HG02798 (cell line): ENCODE data around the gene CEP135.
"Not testable (repeated sequence)": the region's sequence is repeated elsewhere in the genome, so short reads cannot be mapped to it uniquely, and the experiment has no call there.

Experiments
- ATAC-seq: cut with Tn5 transposase; IDR thresholded peaks from one replicate; pipeline ENCODE4 v1.9.1; 2021; ENCODE audit warnings: mild to moderate bottlenecking; ENCODE audit not compliant: unreplicated experiment, poor library complexity

The CEP135 gene, protein sequence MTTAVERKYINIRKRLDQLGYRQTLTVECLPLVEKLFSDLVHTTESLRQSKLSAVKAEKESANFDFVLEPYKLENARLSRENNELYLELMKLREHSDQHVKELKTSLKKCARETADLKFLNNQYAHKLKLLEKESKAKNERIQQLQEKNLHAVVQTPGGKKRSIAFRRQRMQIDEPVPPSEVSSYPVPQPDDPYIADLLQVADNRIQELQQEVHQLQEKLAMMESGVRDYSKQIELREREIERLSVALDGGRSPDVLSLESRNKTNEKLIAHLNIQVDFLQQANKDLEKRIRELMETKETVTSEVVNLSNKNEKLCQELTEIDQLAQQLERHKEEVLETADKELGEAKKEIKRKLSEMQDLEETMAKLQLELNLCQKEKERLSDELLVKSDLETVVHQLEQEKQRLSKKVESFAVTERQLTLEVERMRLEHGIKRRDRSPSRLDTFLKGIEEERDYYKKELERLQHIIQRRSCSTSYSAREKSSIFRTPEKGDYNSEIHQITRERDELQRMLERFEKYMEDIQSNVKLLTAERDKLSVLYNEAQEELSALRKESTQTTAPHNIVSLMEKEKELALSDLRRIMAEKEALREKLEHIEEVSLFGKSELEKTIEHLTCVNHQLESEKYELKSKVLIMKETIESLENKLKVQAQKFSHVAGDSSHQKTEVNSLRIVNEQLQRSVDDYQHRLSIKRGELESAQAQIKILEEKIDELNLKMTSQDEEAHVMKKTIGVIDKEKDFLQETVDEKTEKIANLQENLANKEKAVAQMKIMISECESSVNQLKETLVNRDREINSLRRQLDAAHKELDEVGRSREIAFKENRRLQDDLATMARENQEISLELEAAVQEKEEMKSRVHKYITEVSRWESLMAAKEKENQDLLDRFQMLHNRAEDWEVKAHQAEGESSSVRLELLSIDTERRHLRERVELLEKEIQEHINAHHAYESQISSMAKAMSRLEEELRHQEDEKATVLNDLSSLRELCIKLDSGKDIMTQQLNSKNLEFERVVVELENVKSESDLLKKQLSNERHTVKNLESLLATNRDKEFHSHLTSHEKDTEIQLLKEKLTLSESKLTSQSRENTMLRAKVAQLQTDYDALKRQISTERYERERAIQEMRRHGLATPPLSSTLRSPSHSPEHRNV

DNA sequence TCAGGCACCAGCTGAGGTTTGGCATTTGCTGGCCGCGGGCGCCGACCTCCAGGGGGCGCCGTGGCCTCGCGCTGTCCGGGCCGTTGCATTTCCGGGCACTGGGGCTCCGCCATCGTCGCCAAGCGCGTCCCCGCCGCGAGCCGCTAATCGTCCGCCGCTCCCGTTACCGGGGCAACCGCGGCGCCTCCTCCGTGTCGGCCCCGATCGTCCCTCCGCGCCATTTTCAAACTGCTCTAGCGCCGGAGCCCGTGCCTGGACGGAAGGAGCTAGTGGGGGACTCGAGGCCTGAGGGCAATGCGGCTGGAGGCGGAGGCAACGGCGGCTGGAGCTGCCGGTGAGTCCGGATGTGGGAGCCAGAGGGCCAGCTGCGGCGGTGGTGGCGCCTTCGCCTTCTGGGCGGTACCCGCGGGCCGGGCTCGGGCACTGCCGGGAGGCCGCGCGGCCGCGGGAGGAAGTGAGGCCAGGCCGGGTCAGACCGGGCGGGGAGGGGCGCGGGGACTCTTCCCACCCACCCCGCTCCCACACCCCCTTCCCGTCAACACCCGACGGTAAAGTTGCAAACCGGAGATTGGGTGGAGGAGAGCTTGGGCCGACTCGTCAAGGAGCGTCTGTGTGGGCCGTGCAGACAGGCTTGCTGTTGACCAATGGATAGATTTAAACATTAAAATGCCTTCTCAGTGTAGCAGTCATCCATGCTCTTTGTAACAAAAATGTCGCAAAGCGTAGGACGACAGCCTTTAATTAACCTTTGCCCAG lies at the start of gene CEP135:
Gene CEP135, plus strand, starts transcription at position 220 of the 756 bp plus-strand sequence. CDS start 3,186 bp downstream, outside the sequence.
- peak; percentile 77 for ATAC-seq

DNA sequence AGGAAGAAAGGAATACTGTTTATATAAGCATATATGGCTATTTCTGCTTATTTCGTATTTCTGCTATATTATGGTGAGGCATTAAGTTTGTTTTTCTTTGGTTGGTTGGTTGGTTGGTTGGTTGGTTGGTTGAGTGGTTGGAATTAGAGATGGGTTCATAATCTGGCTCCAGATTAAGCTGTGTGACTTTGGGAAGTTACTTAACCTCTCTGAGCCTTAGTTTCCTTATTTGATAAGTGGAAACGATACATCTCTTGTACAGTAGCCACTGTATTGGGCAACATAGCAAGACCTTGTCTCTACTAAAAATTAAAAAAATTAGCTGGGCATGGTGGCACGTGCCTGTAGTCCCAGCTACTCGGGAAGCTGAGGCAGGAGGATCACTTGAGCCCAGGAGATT lies 46.1 kb upstream of the CEP135 start:
- ATAC-seq = no peak

DNA sequence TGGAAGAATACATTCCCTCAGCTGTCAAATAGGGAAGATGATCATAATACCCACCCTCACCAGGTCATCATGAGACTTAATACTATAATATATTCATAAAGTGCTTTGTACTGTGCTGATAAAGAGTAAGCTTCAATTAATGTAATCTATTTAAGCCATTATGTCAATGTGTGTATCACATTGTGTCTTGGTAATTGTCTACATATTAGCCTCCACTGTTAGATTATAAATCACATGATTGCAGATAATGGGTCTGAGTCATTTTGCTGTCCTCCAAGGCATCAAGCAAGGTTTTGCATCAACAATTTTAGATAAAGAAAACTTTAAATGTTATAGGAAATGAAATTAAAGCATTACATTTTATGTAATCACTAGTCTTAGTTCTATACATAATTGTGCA lies 45.2 kb upstream of the CEP135 start:
- no peak for ATAC-seq

DNA sequence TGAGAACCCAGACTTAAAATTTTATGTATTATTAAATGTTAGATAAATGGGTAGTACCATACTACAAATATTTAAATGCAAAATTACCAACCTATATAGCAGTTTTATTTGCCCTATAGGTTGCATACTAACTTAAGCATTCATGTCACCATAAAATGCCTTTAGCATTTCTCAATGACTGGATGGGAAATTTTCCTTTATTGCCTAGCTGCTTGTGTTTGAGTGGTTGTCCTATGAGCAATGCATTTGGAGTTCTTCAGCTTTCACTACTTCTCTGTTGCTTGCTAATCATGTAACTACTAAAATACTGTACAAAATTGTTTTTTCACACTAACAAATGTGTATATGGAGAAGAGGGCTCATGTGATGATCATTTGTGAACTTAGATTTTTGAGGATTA lies 44.2 kb upstream of the CEP135 start:
- no peak for ATAC-seq

DNA sequence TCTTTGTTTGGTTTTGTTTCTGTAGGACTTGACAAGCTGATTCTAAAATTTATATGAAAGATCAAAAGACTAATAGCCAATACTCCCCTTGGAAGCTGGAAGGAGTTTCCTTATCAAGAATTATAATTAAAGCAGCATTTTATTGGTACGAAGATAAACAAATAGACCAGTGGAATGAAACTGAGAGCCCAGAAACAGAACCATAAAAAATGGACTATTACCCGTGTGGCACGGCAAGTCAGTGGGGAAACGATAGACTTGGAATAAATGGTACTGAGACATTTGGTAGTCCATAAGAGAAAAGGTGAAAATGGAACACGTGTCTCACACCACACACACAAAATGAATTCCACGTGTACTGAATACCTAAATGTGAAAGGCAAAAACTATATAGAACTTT lies 42.4 kb upstream of the CEP135 start:
- no peak for ATAC-seq

DNA sequence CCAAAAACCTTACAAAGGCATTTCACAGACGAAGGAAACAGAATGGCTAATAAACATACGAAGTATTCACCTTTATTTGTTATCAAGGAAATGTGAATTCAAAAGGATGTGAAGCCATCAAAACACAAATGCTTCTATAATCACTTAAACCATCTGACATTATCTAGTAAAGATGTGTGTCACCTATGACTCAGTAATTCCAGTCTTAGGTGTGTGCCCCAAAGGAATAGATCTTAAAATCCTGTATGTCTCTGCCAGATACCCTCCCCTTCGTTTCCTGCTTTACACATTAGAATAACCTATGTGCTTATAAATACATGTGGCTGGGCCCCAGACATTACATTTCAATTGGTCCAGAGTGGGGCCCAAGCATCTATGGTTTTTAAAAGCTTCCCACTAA lies 41.8 kb upstream of the CEP135 start:
- ATAC-seq = no peak

DNA sequence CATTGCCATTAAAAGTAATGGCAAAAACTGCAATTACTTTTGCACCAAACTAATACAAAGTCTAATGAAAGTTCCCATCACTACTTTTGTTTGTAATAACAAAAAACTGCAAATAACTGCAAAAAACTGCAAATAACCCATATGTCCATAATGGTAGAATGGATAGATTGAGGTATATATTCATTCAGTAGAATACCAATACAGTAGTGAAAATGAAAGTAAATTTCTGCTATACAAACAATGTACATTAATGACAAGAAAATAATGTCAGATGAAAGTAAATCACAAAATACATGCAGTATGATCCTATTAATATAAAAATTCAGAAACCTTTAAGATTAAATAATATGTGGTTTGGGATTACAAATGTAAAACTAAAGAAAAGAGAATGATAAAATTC lies 41.3 kb upstream of the CEP135 start:
- ATAC-seq = peak; percentile 38

DNA sequence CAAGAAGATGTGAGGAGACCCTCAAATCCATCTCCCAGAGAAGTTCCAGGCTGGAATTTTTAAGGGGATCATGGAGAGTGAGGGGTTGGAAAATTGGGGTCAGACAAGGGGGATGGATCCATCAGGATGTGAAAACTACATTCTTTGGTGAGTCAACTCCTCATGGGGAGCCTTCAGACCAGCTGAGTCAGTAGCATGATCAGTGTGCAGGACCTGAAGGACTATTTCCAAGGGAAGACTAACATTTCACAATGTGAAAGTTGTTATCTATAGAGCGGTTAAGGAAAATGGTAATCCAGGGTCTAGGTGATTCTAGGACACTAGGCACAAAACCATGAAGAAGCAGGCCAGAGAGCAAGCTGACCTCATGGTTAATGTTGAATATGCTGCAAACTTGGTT lies 38.6 kb upstream of the CEP135 start:
- no peak for ATAC-seq

DNA sequence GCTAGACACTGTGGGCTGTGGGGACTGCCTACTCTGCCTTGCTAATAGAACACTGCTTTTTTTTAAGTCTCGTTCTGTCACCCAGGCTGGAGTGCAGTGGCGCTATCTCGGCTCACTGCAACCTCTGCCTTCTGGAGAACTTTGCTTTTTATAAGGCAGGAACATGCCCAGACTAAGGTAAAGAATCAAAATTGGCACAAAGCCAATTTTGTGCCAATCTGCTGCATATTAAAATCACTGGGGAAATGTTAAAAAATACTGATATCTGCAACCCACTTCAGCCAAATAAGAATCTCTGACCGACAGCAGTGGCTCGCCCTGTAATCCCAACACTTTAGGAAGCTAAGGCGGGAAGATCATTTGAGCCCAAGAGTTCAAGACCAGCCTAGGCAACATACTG lies 36.5 kb upstream of the CEP135 start:
- ATAC-seq = no peak

DNA sequence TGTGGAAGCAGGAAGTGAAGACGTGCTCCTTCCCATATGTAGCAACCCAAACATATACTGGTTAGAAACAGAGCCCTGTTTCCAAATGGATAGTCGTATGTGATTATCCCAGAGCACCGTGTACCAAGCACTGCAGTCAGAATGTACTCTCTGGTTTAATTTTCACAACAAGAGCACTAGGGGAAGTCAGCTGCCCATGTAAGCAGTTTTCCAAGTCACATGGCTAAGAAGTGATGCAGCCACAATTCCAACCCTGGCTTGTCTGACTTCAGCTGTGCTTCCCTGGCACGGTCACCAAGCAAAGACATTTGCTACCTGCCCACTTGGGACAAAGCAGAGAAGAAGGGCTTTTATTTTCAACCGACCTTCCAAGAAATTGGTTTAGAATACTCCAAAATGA lies 28.2 kb upstream of the CEP135 start:
- ATAC-seq = no peak

DNA sequence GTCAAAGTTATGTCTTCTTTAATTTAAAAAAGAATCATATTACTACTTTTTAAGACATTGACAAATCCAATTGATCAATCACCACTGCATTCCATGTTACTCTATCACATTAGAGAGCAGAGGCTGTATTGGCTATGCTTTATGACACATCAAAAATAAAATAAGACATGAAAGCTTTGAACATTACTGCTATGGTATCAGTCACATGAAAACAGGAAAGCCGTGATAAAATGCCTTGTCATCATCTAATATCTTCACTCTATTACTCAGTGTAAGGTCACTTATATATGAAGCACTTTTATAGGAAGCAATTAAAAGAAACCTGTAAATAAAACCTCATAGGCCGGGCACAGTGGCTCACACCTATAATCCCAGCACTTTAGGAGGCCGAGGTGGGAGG lies 27.7 kb upstream of the CEP135 start:
- ATAC-seq = no peak

DNA sequence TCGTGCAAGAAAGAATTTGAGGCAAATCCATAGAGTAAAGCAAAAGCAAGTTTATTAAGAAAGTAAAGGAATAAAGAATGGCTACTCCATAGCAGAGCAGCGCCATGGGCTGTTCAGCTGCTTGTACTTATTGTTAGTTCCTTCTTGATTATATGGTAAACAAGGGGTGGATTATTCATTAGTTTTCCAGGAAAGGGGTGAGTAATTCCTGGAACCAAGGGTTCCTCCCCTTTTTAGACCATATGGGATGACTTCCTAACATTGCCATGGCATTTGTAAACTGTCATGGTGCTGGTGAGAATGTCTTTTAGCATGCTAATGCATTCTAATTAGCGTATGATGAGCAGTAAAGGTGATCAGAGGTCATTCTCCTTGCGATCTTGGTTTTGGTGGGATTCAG lies 23.5 kb upstream of the CEP135 start:
- no peak for ATAC-seq

DNA sequence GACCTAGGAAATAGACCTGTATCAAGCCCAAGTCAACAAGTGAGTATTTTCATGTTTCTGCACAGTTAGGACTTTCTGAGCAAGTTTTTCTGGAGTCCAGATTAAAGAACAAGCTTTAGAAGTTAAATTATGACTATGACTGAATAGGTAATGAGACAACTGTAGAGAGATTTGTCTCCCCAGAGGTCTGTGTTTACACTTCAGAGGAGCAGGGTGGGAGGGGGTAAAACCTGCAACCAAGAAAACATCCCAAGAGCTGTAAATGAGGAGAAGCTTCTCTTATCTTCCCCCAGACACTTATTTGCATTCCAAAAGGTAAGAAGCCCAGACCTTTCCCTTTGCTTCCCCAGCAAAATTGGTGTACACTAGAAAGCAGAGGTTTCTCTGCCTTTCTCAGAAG lies 22.1 kb upstream of the CEP135 start:
- peak; percentile 38 for ATAC-seq

DNA sequence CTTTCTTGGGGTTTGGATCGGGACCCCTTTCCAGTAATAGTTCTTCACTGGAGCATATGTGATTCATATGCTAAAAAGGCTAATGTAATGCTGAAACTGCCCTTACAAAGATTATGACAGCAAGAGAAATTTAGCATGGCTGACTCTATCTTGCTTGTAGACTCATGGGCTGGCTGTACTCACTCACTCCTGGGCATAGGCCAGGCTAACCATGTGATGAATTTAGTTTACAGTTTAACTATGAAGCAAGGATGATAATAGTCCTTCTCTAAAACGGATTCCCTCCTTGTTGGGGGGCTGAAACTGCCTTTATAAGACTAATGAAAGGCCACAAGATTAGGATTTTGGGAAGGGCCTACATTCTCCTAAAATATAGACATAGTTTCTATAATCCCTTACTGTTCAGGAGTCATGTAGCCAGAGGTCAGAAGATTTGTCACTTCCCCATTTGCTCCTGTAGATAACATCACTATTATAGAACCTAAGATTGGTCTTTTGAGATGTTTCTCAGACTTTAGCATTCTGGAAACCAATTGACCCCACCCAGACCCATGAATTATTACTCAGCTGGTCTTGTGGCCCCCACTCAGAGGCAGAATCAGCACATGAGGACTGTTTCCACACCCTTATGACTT lies 20.8 kb upstream of the CEP135 start:
- no peak for ATAC-seq

DNA sequence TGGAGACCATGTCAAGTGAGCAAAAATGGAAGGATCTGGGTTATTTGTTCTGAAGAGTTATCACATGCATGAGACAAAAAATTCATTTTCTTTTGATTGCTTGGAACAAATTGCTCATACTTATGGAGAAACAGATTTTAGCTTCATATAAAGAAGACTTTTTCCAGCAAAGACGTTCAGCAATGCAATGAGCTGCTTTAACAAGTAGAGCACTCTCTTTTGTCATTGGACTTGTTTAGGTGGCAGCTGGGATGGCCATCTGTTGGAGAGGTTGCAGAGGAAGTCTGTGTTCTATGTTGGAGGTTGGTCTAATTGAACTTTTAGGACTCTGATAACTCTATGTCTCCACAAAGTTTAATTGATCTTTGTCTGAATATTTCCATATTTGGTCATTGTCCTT lies 19.9 kb upstream of the CEP135 start:
- ATAC-seq = no peak

DNA sequence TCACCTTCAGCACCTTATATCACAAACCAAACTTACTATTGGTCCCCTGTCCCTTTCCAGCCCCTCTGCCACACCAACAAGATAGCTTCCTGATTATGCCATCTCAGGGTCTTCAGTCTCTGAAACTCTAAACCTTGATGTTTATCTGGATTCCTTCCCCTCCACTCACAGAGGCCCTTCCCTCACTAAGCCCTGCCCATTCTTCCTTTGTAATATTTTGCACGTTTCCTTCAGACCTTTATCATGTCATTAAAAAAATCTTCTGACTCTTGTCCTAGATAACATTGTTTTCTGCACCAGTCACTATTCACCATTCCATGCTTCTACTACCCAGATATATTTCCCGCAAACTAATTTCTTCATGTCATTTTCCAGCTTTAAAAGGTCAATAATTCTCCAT lies 17.7 kb upstream of the CEP135 start:
- ATAC-seq = no peak

DNA sequence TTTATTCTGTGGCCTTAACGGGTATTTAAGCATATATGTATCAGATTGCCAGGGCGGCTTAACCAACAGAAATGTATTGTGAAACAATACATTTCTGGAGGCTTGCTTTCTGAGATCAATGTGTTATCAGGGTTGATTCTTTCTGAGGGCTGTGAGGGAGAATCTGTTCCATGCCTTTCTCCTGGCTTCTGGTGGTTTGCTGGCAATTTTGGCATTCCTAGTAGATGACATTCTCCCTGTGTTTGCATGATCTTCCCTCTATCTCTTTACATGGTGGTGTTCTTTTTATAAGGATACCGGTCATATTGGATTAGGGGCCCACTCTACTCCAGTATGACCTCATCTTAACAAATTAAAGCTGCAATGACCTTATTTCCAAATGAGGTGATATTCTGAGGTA lies 16.9 kb upstream of the CEP135 start:
- no peak for ATAC-seq

DNA sequence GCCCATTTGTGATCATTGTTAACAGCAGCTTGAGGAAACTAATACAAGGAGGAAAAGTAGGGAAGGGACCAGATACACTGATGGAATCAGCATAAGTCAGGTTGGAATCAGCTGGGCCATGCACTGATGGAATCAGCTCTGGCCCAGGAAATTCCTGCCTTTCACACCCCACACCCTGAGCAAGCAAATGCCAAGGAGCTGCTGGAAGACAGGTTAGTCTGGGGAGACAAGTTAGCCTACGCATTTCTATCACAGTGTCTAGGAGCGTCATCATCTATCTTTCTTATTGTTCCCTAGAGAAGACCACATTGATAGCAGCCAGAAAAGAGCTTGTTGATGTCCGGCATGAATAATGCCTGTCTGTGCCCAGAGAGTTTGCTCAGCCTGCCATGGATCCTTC lies 16.2 kb upstream of the CEP135 start:
- no peak for ATAC-seq

DNA sequence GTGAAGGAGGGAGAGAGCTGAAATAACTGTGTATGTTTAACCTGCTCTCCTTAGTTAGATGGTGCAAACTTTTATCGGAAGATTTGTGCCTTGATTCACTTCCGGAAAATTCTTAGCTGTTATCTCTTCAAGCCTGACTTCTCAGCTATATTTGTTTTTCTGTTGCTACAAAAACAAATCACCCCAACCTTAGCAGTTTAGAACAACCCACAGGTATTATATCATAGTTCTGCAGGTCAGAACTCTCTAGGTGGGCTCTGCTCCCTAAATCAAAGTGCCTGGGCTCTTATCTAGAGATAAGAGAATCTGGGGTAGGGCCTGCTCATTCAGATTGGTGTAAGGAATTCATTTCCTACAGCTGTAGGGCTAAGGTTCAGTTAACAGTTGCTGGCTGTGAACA lies 15.1 kb upstream of the CEP135 start:
- no peak for ATAC-seq

DNA sequence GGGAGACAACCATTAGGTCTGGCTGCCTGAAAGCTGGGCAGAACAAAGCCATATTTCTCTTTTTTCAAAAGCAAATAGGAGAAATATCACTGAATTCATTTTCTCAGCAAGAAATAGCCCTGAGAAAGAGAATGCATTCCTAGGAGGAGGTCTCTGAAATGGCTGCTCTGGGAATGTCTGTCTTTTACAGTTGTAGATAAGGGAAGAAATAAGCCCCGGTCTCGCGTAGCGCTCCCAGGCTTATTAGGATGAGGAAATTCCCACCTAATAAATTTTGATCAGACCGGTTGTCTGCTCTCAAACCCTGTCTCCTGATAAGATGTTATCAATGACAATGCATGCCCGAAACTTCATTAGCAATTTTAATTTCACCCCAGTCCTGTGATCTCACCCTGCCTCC lies 12.8 kb upstream of the CEP135 start:
- not testable (repeated sequence) for ATAC-seq
